ENCODE results near the gene NFIB. TPM values are rescaled to one million over a fixed set of nuclear protein-coding genes. Genes with fewer than 3 reads are reported as not detected.
A peak's percentile ranks its signal among the peaks of the same experiment; 100 is the strongest.

NFIB gene
- total RNA-seq, 4 donors from 2014 or later = 40.2 to 150 (median 83.7) TPM

GRCh38 chr9:14278291-14278721 is 35.6 kb downstream of the NFIB start:
- 63 to 73% methylated on average over 2 to 5 of the region's 5 CpGs for WGBS, 2 donors (ENCODE audit: low coverage in 1 of 2)
- in situ Hi-C loops (cut with MboI; ENCODE audit: low pct_ligation_motif_present in 1 of 4, low pct_unique_long_range_greater_than_20kb in 1 of 4, low sequenced_read_pairs in 3 of 4) (no loop called here), intact Hi-C loops (cut with DNase I; ENCODE audit: low total_unique reads) (no loop called here)
- Histone ChIP-seq H3K9me3 (no peaks in the 10 kb centered on the region), H3K4me1 (peaks cover 5 to 26% (median 14%) of the 10 kb centered on the region in 4 donors), H3K4me3 (no peak overlapping the region), H3K27me3 (no peaks in the 10 kb centered on the region), H3K27ac (no peak overlapping the region), H3K36me3 (no peaks in the 10 kb centered on the region)
- no peak for DNase-seq
- TF ChIP-seq CTCF (IDR thresholded peaks at IDR 0.05) = no peak
- no peak for TF ChIP-seq EP300 (IDR thresholded peaks at IDR 0.05; ENCODE audit: low read depth)
- no peak for TF ChIP-seq POLR2A (IDR thresholded peaks at IDR 0.05)
- TF ChIP-seq POLR2AphosphoS5 (IDR thresholded peaks at IDR 0.05) = no peak

- peak overlapping the region in 1 of 4 donors; percentile 26 for H3K27ac ChIP-seq
- intact Hi-C loops (cut with DNase I; ENCODE audit: low total_unique reads) (no loop called here), in situ Hi-C loops (cut with MboI; ENCODE audit: low pct_ligation_motif_present in 1 of 4, low pct_unique_long_range_greater_than_20kb in 1 of 4, low sequenced_read_pairs in 3 of 4) (no loop called here)
- TF ChIP-seq POLR2A (IDR thresholded peaks at IDR 0.05) (no peak), CTCF (IDR thresholded peaks at IDR 0.05) (no peak), POLR2AphosphoS5 (IDR thresholded peaks at IDR 0.05) (no peak), EP300 (IDR thresholded peaks at IDR 0.05; ENCODE audit: low read depth) (no peak)
- peaks cover 5 to 28% (median 16%) of the 10 kb centered on the region in 4 donors for H3K4me1 ChIP-seq
- no peak for DNase-seq
- WGBS, 2 donors (ENCODE audit: low coverage in 1 of 2) = 79 to 91% methylated on average over 3 of the region's 3 CpGs
- no peaks in the 10 kb centered on the region for H3K27me3 ChIP-seq
- H3K4me3 ChIP-seq = no peak overlapping the region
- H3K36me3 ChIP-seq = no peaks in the 10 kb centered on the region
- no peaks in the 10 kb centered on the region for H3K9me3 ChIP-seq
These were observed 36.2 kb downstream of the NFIB start for GRCh38 chr9:14277761-14278160.

GRCh38 chr9:14277244-14277643 is 36.7 kb downstream of the NFIB start:
- intact Hi-C loops (cut with DNase I; ENCODE audit: low total_unique reads) = no loop called here

GRCh38 chr9:14275331-14275730 is 38.6 kb downstream of the NFIB start:
- no peak for DNase-seq
- Histone ChIP-seq H3K27me3 (no peaks in the 10 kb centered on the region), H3K4me3 (no peak overlapping the region), H3K4me1 (peaks cover 5 to 34% (median 16%) of the 10 kb centered on the region in 4 donors), H3K27ac (peak overlapping the region in 1 of 4 donors; percentile 60), H3K36me3 (no peaks in the 10 kb centered on the region), H3K9me3 (no peaks in the 10 kb centered on the region)
- TF ChIP-seq POLR2A (IDR thresholded peaks at IDR 0.05) = no peak
- no peak for TF ChIP-seq POLR2AphosphoS5 (IDR thresholded peaks at IDR 0.05)
- TF ChIP-seq EP300 (IDR thresholded peaks at IDR 0.05; ENCODE audit: low read depth) = no peak
- no peak for TF ChIP-seq CTCF (IDR thresholded peaks at IDR 0.05)
- in situ Hi-C loops (cut with MboI; ENCODE audit: low pct_ligation_motif_present in 1 of 4, low pct_unique_long_range_greater_than_20kb in 1 of 4, low sequenced_read_pairs in 3 of 4) = no loop called here
- intact Hi-C loops (cut with DNase I; ENCODE audit: low total_unique reads) = no loop called here
- 89 to 95% methylated on average over 5 of the region's 5 CpGs for WGBS, 2 donors (ENCODE audit: low coverage in 1 of 2)

More at GRCh38 chr9:14277244-14277643, 36.7 kb downstream of the NFIB start:
- no peak for DNase-seq
- TF ChIP-seq POLR2AphosphoS5 (IDR thresholded peaks at IDR 0.05) (peak in 2 of 3 donors; percentile 37 to 42), CTCF (IDR thresholded peaks at IDR 0.05) (no peak)
- WGBS, 2 donors (ENCODE audit: low coverage in 1 of 2) = 63 to 70% methylated on average over 7 to 8 of the region's 8 CpGs
- peaks cover 5 to 33% (median 14%) of the 10 kb centered on the region in 4 donors for H3K4me1 ChIP-seq
- no peaks in the 10 kb centered on the region for H3K36me3 ChIP-seq
- no peaks in the 10 kb centered on the region for H3K9me3 ChIP-seq
- H3K27ac ChIP-seq = peak overlapping the region in 1 of 4 donors; percentile 26
- H3K27me3 ChIP-seq = no peaks in the 10 kb centered on the region
- H3K4me3 ChIP-seq = no peak overlapping the region
- in situ Hi-C loops (cut with MboI; ENCODE audit: low pct_ligation_motif_present in 1 of 4, low pct_unique_long_range_greater_than_20kb in 1 of 4, low sequenced_read_pairs in 3 of 4) = no loop called here
